ENCODE results near the gene SACM1L.

The SACM1L gene

DNA sequence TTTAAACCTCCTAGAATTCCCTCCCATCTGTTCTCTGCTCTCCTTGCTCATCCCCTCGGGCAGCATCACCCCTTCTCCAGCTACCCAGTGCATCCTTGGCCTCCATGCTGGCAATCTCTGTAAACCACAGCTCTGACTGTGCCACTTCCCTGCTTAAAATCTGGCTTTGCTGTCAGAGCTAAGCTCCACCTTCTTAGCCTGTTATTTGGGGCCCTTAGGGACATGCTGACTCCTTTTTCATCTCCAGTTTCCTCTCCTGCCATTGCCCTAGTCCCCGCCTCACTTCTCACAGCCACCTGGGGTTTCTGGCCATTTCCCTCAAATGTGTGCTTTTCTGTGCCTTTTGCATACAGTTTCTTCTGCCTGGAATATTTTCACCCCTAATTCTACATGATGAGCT, 101.4 kb downstream of the SACM1L start:
- no peak for FAIRE-seq

DNA sequence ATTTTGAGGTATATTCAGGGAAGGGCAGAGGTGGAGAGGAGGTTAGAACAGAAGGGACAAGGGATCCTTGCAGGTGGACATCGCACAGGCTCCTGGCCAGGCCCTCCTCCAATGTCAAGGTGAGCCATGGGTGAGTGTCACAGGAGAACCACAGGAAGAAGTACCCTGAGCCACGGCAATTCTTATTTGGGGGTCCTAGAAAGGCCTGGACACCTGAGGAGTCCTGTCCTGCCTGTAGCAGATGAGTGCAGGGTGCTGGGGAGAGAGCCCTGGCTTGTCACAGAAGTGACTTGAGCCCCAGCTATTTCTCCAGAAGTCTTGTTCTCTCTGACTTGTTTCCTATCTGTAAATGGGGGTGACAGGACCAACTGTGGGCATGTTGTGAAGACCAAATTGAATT, 102.8 kb downstream of the SACM1L start:
- FAIRE-seq: no peak

DNA sequence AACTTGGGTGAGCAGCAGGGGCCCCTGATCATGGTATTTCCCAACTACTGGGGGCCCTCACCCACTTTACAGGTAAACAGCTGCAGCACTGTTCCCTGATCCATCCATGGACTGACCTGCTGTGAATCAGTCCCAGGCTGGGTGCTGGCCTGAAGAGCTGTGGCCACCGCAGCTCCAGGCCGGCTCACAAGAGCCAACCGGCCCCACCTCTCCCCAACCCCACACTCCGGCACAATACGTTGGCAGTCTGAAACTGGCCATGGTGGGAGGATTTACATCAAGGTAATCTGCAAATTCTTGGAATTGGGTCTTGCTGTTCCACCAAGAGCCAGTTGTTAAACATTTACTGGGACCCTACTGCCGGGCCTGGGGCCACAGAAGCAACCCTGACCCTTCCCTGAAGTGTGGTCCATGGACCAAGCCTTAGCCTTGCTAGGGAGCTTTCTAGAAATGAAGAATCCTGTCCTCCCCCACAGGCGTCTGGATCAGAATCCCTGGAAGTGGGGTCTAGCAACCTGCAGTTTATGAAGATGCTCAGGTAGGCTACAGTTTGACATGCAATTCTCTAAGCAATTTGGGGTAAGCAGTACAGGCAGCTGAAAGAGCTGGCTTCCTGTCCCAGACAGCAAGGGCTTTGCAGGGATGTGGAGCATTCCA, 103.4 kb downstream of the SACM1L start:
- FAIRE-seq: no peak

DNA sequence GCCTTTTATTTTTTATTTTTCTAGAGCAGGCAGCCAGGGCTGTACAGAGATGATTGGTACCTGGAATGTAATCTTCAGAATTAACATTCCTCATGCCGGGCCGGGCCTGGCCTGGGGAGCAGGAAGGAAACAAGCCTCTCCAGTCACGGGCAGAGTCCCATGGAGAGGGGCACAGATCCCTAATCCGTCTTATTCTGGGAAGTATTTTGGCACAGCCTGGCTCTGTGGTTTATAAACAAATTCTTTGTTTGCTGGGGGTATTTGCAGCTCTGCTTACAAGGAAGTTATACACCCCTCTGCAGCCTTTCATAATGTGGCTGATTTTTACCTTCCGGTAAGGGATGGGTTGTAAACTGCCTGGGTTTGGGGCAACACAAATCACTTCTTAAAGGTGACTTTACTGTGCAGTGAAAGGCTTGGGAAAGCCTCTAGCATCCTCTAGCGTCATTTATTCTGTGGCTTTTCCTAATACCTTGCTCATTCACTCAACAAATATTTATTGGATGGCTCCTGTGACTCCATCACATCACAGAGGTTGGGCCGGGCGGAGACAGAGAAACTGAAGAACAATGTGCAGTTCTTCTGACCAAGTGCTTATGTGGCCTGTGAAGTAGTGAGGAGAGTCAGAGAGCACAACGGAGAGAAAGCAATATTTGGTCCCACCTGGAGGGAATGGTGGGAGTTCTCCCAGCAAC, 104.4 kb downstream of the SACM1L start:
- FAIRE-seq: no peak

DNA sequence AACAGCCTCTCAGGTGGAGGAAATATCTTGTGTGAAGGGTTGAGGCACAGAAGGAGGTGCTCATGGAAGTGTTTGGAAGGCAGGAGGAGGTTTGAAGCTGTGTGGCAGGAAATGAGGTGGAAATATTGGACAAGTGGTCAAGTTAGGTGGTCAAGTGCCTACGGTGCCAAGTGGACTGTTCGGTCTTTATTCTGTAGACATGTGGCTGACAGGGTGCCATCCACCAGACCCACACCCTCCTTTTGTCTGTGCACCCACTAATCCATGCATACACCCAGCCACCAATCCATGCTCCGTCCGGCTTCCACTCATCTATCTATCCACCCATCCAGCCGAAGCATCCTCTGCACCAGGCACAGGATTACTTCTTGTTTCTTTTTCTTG, 105.0 kb downstream of the SACM1L start:
- FAIRE-seq: no peak

DNA sequence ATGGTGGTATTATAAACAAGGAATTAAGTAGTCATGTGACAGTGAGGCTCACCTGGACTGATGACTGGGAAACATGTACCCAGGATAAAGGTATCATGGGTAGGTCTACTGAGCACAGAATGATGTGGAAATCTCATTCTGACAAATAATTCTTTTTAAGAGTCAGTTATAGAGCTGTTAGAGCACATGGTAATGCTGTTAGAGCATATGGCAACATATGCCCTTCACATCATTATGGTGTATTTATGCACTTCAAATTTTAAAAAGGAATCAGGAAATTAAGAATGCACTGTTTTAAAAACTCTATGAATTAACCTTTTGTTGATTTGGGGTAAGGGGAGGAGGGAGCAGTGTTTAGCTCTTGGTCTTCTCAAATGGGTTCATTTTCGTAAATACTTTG, 105.5 kb downstream of the SACM1L start:
- no peak for FAIRE-seq
